ENCODE results near the gene COL5A2. TPM values are rescaled to one million over a fixed set of nuclear protein-coding genes. Genes with fewer than 3 reads are reported as not detected.

The COL5A2 gene
- total RNA-seq, 6 donors from 2014 or later = 9.0 to 42.7 (median 26.8) TPM

GRCh38 chr2:189177251-189177840 is 2.2 kb downstream of the COL5A2 start:
- Histone ChIP-seq H3K4me1 (no peaks in the 10 kb centered on the region), H3K9me3 (no peaks in the 10 kb centered on the region), H3K27ac (no peak overlapping the region), H3K27me3 (no peaks in the 10 kb centered on the region), H3K36me3 (no peaks in the 10 kb centered on the region), H3K4me3 (peak overlapping the region in 3 of 4 donors; percentile 34 to 49 (median 42))
- TF ChIP-seq POLR2AphosphoS5 (IDR thresholded peaks at IDR 0.05) = no peak
- TF ChIP-seq CTCF (IDR thresholded peaks at IDR 0.05) = no peak
- ATAC-seq (ENCODE audit: low FRiP score in 2 of 2) (no peak), DNase-seq (no peak)
- 75 to 78% methylated on average over 4 of the region's 4 CpGs for WGBS, 2 donors

- WGBS, 2 donors = 77 to 78% methylated on average over 3 of the region's 3 CpGs
These were observed 3.0 kb downstream of the COL5A2 start for GRCh38 chr2:189176516-189176915.

GRCh38 chr2:189175869-189176433 is 3.6 kb downstream of the COL5A2 start:
- Histone ChIP-seq H3K36me3 (no peaks in the 10 kb centered on the region), H3K27ac (no peak overlapping the region), H3K27me3 (no peaks in the 10 kb centered on the region), H3K4me3 (peak overlapping the region in 1 of 4 donors; percentile 49), H3K4me1 (no peaks in the 10 kb centered on the region), H3K9me3 (no peaks in the 10 kb centered on the region)
- TF ChIP-seq POLR2AphosphoS5 (IDR thresholded peaks at IDR 0.05) (no peak), CTCF (IDR thresholded peaks at IDR 0.05) (no peak), EP300 (IDR thresholded peaks at IDR 0.05) (no peak), POLR2A (IDR thresholded peaks at IDR 0.05) (no peak)
- 78 to 79% methylated on average over 2 of the region's 2 CpGs for WGBS, 2 donors
- ATAC-seq (ENCODE audit: low FRiP score in 2 of 2) (no peak), DNase-seq (no peak)

More at GRCh38 chr2:189176516-189176915, 3.0 kb downstream of the COL5A2 start:
- no peaks in the 10 kb centered on the region for H3K9me3 ChIP-seq
- H3K36me3 ChIP-seq = no peaks in the 10 kb centered on the region
- H3K27me3 ChIP-seq = no peaks in the 10 kb centered on the region
- no peaks in the 10 kb centered on the region for H3K4me1 ChIP-seq
- H3K4me3 ChIP-seq = peak overlapping the region in 3 of 4 donors; percentile 34 to 49 (median 42)
- DNase-seq (no peak), ATAC-seq (ENCODE audit: low FRiP score in 2 of 2) (no peak)
- no peak overlapping the region for H3K27ac ChIP-seq
- TF ChIP-seq POLR2A (IDR thresholded peaks at IDR 0.05) (no peak), POLR2AphosphoS5 (IDR thresholded peaks at IDR 0.05) (no peak), CTCF (IDR thresholded peaks at IDR 0.05) (no peak), EP300 (IDR thresholded peaks at IDR 0.05) (no peak)

DNA sequence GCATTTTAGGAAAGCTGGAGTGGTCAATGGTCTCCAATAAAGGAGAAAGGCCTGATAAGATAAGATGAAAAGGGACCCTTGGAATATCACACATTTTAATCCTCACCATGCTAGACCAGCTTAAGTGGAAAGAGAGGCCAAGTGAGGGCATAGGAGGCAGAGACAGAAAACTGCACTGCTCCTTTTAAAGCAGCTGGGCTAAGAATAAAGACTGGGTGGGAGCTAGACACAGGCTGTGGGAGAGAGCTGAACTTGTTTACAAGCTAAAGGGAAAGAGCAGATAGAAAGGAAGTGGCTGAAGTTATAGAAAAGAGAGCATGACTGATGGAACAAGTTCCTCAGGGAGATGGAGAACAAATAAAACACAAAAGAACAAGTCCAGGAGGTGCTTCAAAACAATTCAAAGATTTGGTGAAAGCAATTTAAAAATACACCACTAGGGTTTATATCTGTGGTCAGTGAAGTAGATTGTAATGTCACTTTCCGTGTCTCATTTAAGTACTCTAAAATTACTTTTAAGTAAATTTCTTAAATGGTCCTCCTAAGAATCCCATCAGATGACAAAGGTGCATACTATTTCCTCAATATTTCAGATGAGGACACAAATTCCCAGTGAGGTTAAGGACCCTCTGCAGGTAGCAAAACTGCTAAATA is 7.5 kb downstream of the COL5A2 start:
- 69 to 75% methylated on average over 1 of the region's 1 CpG for WGBS, 2 donors
- H3K4me1 ChIP-seq = no peaks in the 10 kb centered on the region
- no peak for ATAC-seq (ENCODE audit: low FRiP score in 2 of 2)
- DNase-seq = no peak
- no peaks in the 10 kb centered on the region for H3K27me3 ChIP-seq
- TF ChIP-seq POLR2A (IDR thresholded peaks at IDR 0.05) (no peak), EP300 (IDR thresholded peaks at IDR 0.05) (no peak)
- no peak overlapping the region for H3K27ac ChIP-seq
- H3K9me3 ChIP-seq = no peaks in the 10 kb centered on the region
- no peak overlapping the region for H3K4me3 ChIP-seq
- no peaks in the 10 kb centered on the region for H3K36me3 ChIP-seq

DNA sequence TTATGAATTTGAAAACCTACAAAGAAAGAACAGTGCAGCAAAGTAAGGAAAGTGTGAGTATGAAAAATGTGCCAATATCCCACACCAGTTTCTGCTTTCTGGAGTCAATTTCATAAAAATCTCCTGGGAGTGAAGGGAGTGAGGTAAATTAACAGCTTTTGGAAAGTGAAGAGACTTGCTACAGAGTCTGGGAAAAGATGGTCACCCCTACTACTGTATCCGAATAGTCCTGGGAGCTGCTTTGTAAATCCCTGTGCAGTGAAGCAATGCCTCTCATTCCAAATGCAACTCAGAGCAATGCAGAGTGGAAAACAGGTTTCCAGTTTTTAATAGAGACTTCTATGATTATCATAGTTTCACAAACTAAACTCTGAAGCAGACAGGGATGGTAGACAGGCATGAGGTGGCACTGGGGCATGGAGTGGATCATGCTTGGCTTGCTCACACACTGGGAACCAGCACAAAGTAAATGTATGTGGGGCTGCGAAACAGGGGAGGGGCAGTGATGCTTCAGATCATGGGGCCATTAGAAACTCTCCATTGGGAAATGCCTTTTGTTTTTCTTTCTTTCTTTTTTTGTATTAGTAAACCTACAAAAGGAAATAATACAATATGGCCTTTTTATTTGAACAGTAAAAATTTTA is 10.6 kb downstream of the COL5A2 start:
- 93 to 98% methylated on average over 2 of the region's 2 CpGs for WGBS, 2 donors
- ATAC-seq (ENCODE audit: low FRiP score in 2 of 2) (peak in 1 of 2 donors; percentile 47), DNase-seq (no peak)
- Histone ChIP-seq H3K4me3 (no peak overlapping the region), H3K4me1 (peaks cover 0 to 3% (median 0%) of the 10 kb centered on the region in 4 donors), H3K27me3 (no peaks in the 10 kb centered on the region), H3K27ac (no peak overlapping the region), H3K36me3 (no peaks in the 10 kb centered on the region), H3K9me3 (no peaks in the 10 kb centered on the region)
- TF ChIP-seq POLR2A (IDR thresholded peaks at IDR 0.05) (no peak), POLR2AphosphoS5 (IDR thresholded peaks at IDR 0.05) (no peak), CTCF (IDR thresholded peaks at IDR 0.05) (no peak), EP300 (IDR thresholded peaks at IDR 0.05) (no peak)

Measured in upper lobe of left lung (tissue), 6 donors.